ENCODE measurements around the gene YIPF3. TPM values are rescaled to one million over a fixed set of nuclear protein-coding genes. Genes with fewer than 3 reads are reported as not detected.
A peak's percentile ranks its signal among the peaks of the same experiment; 100 is the strongest.

The YIPF3 gene
- polyA plus RNA-seq, 4 donors = 49.0 to 121 (median 71.8) TPM

DNA sequence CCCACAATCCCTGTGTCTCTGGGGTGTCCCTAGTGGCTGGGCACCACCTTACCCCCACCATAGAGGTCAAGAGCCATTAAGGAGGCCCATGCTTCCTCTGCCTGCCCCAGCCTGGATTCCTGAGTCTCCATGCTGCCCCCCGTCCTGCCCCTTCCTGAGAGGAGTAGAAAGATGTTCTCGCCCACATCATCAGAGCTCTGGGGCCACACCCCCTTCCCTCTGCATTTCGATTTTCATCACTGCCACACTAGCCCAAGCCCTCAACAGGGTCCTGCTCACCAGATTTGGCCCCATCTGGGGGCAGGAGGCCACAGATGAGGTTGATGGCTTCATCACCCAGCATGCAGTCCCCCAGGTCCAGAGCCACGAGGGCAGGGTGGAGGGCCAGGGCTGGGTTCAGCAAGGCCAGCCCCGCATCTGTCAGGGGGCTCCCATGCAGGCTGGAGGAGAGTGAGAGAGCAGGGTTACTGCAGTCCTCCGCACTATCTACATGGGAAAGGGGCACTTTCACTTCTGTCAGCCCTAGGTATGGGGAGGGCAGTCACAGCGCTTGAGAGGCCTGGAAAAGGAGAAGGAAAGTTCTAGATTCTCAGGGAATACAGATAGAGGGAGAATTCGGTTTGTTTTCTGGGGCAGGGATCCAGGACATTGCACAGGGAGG is 8.1 kb downstream of the YIPF3 start:
- Histone ChIP-seq H3K27me3 (ENCODE audit: control insufficient read depth in 3 of 3, insufficient read depth in 3 of 3, low read length in 3 of 3) (peaks cover 0 to 16% (median 0%) of the 10 kb centered on the region in 3 donors), H3K36me3 (ENCODE audit: control insufficient read depth in 3 of 3, insufficient read depth in 2 of 3, low read depth in 1 of 3, low read length in 3 of 3) (peaks cover 12 to 58% (median 17%) of the 10 kb centered on the region in 3 donors), H3K4me3 (ENCODE audit: low read depth in 1 of 3, low read length in 3 of 3) (no peak overlapping the region), H3K9me3 (ENCODE audit: control insufficient read depth in 2 of 2, insufficient read depth in 1 of 2, low read depth in 1 of 2, low read length in 1 of 2) (no peaks in the 10 kb centered on the region), H3K4me1 (ENCODE audit: control insufficient read depth in 3 of 3, insufficient read depth in 2 of 3, low read depth in 1 of 3, low read length in 2 of 3) (peaks cover 0 to 27% (median 4%) of the 10 kb centered on the region in 3 donors), H3K27ac (ENCODE audit: low read depth in 1 of 3, low read length in 2 of 3) (no peak overlapping the region)
- WGBS, 3 donors = 54 to 66% (median 56%) methylated on average over 8 of the region's 8 CpGs
- DNase-seq = peak in 1 of 2 donors; percentile 25
- no peak for FAIRE-seq

DNA sequence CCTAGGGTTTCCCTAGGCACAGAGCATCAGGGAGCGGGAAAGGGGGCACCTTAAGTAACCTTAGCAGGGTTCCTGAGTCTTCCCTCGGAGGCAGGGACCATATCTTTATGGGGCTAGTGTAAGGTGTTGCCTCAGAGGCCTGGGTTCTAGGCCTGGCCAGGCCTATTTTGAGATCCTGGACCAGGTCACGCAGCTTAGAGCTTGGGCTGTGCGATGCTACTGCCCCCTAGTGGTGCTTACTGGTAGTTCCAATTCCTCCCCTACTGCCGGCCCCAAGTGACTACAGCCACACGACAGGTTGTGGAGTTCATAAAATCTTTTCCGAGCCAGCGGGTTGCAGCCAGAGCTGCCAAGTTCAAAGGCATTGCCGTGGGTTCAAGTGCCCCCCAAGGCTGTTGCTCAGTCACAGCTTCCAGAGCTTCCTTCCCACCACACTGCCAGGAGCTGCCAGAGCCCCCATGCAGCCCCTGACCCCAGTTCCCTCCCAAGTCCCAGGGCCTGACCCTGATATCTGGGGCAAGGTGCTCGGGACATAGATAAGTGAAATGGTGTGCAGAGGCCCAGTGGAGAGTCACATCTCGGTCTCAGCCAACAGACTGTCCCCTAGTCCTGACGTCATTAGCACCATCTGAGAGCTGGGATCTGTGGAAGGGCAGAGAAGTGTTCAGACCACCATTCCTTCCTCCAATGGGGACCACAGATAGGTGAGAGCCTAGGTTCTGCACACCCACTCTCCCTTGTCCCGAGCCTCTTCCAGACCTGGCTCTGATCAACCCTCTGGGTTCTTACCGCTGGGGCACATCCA is 9.9 kb downstream of the YIPF3 start:
- DNase-seq (peak; percentile 85 to 93), FAIRE-seq (no peak)
- Histone ChIP-seq H3K36me3 (ENCODE audit: control insufficient read depth in 3 of 3, insufficient read depth in 2 of 3, low read depth in 1 of 3, low read length in 3 of 3) (peaks cover 3 to 57% (median 7%) of the 10 kb centered on the region in 3 donors), H3K27me3 (ENCODE audit: control insufficient read depth in 3 of 3, insufficient read depth in 3 of 3, low read length in 3 of 3) (peaks cover 0 to 16% (median 0%) of the 10 kb centered on the region in 3 donors), H3K9me3 (ENCODE audit: control insufficient read depth in 2 of 2, insufficient read depth in 1 of 2, low read depth in 1 of 2, low read length in 1 of 2) (no peaks in the 10 kb centered on the region), H3K4me3 (ENCODE audit: low read depth in 1 of 3, low read length in 3 of 3) (no peak overlapping the region), H3K4me1 (ENCODE audit: control insufficient read depth in 3 of 3, insufficient read depth in 2 of 3, low read depth in 1 of 3, low read length in 2 of 3) (peaks cover 0 to 27% (median 4%) of the 10 kb centered on the region in 3 donors), H3K27ac (ENCODE audit: low read depth in 1 of 3, low read length in 2 of 3) (peak overlapping the region in 1 of 3 donors; percentile 7)
- WGBS, 3 donors = 20 to 28% (median 22%) methylated on average over 14 of the region's 14 CpGs

DNA sequence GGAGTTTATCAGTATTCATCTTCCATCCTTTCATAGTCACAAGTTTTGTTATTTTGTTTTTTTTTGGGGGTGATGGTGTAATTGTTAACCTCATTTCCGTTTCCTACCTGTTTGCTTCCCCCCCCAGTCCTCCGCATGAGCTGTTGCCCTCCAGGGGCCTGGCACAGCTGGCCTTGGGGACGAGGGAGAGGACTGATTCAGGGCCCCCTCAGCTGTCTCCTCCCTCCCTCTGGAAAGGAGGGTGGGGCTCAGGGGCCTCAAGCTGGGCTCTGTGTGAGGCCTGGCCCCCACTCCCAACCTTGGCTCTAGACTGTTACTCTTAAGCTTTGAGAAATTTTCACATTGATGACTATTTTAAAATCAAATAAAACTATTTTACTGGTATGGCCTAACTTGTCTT is 10.6 kb downstream of the YIPF3 start:
- H3K27me3 ChIP-seq (ENCODE audit: control insufficient read depth in 3 of 3, insufficient read depth in 3 of 3, low read length in 3 of 3) = peaks cover 0 to 16% (median 0%) of the 10 kb centered on the region in 3 donors
- no peak for FAIRE-seq
- H3K4me1 ChIP-seq (ENCODE audit: control insufficient read depth in 3 of 3, insufficient read depth in 2 of 3, low read depth in 1 of 3, low read length in 2 of 3) = peaks cover 0 to 27% (median 3%) of the 10 kb centered on the region in 3 donors
- WGBS, 3 donors = 82 to 91% (median 85%) methylated on average over 3 of the region's 3 CpGs
- DNase-seq = no peak
- H3K4me3 ChIP-seq (ENCODE audit: low read depth in 1 of 3, low read length in 3 of 3) = no peak overlapping the region
- no peaks in the 10 kb centered on the region for H3K9me3 ChIP-seq (ENCODE audit: control insufficient read depth in 2 of 2, insufficient read depth in 1 of 2, low read depth in 1 of 2, low read length in 1 of 2)
- H3K36me3 ChIP-seq (ENCODE audit: control insufficient read depth in 3 of 3, insufficient read depth in 2 of 3, low read depth in 1 of 3, low read length in 3 of 3) = peaks cover 5 to 54% (median 9%) of the 10 kb centered on the region in 3 donors
- H3K27ac ChIP-seq (ENCODE audit: low read depth in 1 of 3, low read length in 2 of 3) = no peak overlapping the region

DNA sequence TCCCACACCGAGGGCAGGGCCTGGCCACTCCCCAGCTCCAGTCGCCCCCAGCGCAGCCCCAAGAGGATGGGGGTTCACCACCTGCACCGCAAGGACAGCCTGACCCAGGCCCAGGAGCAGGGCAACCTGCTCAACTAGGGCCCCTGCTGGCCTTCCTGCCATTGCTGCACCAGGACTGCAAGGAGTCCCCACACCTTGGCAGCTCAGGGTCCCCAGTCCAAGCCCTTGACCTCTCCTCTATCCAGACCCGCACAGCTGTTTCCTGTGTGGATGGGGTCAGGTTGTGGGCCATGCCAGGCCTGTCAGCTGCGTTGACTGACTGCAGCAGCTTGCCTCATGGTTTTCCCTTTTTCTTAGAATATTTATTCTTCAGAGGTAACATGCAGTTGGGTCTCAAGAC is 11.0 kb downstream of the YIPF3 start:
- Histone ChIP-seq H3K4me1 (ENCODE audit: control insufficient read depth in 3 of 3, insufficient read depth in 2 of 3, low read depth in 1 of 3, low read length in 2 of 3) (peaks cover 0 to 24% (median 2%) of the 10 kb centered on the region in 3 donors), H3K4me3 (ENCODE audit: low read depth in 1 of 3, low read length in 3 of 3) (no peak overlapping the region), H3K36me3 (ENCODE audit: control insufficient read depth in 3 of 3, insufficient read depth in 2 of 3, low read depth in 1 of 3, low read length in 3 of 3) (peaks cover 9 to 56% (median 12%) of the 10 kb centered on the region in 3 donors), H3K9me3 (ENCODE audit: control insufficient read depth in 2 of 2, insufficient read depth in 1 of 2, low read depth in 1 of 2, low read length in 1 of 2) (no peaks in the 10 kb centered on the region), H3K27ac (ENCODE audit: low read depth in 1 of 3, low read length in 2 of 3) (no peak overlapping the region), H3K27me3 (ENCODE audit: control insufficient read depth in 3 of 3, insufficient read depth in 3 of 3, low read length in 3 of 3) (peaks cover 0 to 16% (median 0%) of the 10 kb centered on the region in 3 donors)
- no peak for FAIRE-seq
- WGBS, 3 donors = 73 to 78% (median 77%) methylated on average over 6 of the region's 6 CpGs
- no peak for DNase-seq

DNA sequence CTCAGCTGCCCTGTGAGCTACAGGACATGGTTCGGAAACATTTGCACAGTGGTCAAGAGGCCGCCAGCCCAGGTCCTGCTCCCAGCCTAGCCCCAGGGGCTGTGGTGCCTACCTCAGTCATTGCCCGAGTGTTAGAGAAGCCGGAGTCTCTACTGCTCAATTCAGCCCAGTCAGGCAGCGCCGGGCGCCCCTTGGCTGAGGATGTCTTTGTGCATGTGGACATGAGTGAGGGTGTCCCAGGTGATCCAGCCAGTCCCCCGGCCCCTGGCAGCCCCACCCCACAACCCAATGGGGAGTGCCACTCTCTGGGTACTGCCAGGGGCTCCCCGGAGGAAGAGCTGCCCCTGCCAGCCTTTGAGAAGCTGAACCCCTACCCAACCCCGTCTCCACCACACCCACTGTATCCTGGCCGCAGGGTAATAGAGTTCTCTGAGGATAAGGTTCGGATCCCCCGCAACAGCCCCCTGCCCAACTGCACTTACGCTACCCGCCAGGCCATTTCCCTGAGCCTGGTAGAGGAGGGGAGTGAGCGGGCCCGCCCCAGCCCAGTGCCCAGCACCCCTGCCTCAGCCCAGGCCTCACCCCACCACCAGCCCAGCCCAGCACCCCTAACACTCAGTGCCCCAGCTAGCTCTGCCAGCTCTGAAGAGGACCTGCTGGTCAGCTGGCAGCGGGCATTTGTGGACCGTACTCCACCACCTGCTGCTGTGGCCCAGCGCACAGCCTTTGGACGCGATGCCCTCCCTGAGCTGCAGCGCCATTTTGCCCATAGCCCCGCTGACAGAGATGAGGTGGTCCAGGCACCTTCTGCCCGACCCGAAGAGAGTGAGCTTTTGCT is 11.8 kb downstream of the YIPF3 start:
- WGBS, 3 donors = 91 to 95% (median 93%) methylated on average over 21 to 26 of the region's 26 CpGs
- peaks cover 10 to 62% (median 18%) of the 10 kb centered on the region in 3 donors for H3K36me3 ChIP-seq (ENCODE audit: control insufficient read depth in 3 of 3, insufficient read depth in 2 of 3, low read depth in 1 of 3, low read length in 3 of 3)
- no peak for FAIRE-seq

DNA sequence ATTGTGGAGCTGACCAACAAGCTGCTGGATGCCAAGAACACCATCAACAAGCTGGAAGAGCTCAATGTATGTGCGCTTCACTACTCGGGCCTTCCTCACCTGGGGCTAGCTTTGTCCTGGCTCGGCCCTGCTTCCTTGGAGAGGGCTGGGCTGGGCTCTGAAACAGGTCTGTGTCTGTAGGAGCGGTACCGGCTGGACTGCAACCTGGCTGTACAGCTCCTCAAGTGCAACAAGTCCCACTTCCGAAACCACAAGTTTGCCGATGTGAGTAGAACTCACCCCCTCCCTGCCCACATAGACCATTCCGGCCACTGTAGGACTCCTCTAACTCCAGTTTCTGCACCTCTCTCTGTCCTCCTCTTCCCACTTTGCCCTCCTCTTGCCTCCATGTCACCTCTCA is 13.3 kb downstream of the YIPF3 start:
- FAIRE-seq = no peak

More for the DNA sequence above, 11.8 kb downstream of the YIPF3 start:
- Histone ChIP-seq H3K4me3 (ENCODE audit: low read depth in 1 of 3, low read length in 3 of 3) (no peak overlapping the region), H3K9me3 (ENCODE audit: control insufficient read depth in 2 of 2, insufficient read depth in 1 of 2, low read depth in 1 of 2, low read length in 1 of 2) (no peaks in the 10 kb centered on the region), H3K27ac (ENCODE audit: low read depth in 1 of 3, low read length in 2 of 3) (no peak overlapping the region), H3K27me3 (ENCODE audit: control insufficient read depth in 3 of 3, insufficient read depth in 3 of 3, low read length in 3 of 3) (peaks cover 0 to 16% (median 0%) of the 10 kb centered on the region in 3 donors), H3K4me1 (ENCODE audit: control insufficient read depth in 3 of 3, insufficient read depth in 2 of 3, low read depth in 1 of 3, low read length in 2 of 3) (peaks cover 0 to 20% (median 2%) of the 10 kb centered on the region in 3 donors)
- DNase-seq = no peak

DNA sequence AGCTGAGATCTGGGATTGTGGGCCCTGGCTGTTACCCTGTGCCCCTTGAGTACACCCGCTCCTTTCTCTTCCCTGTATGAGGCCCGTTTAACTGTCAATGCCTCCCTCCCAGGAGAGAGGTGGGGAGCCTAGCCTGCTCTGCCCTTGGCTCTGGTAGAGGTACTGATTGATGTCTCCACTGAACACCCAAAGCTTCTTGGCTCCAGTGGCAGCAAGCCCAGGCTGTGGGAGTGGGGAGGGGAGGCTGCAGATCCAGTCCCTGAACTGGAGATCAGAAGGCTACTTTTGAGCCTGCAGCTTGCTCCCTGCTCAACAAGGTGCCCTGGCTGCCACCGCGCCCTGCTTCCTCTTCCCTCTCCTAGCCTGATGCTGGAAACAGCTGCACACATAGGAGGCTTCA is 14.1 kb downstream of the YIPF3 start:
- no peak for DNase-seq
- Histone ChIP-seq H3K9me3 (ENCODE audit: control insufficient read depth in 2 of 2, insufficient read depth in 1 of 2, low read depth in 1 of 2, low read length in 1 of 2) (no peaks in the 10 kb centered on the region), H3K27ac (ENCODE audit: low read depth in 1 of 3, low read length in 2 of 3) (no peak overlapping the region), H3K4me1 (ENCODE audit: control insufficient read depth in 3 of 3, insufficient read depth in 2 of 3, low read depth in 1 of 3, low read length in 2 of 3) (peaks cover 0 to 8% (median 0%) of the 10 kb centered on the region in 3 donors), H3K36me3 (ENCODE audit: control insufficient read depth in 3 of 3, insufficient read depth in 2 of 3, low read depth in 1 of 3, low read length in 3 of 3) (peaks cover 10 to 85% (median 23%) of the 10 kb centered on the region in 3 donors), H3K4me3 (ENCODE audit: low read depth in 1 of 3, low read length in 3 of 3) (no peak overlapping the region), H3K27me3 (ENCODE audit: control insufficient read depth in 3 of 3, insufficient read depth in 3 of 3, low read length in 3 of 3) (no peaks in the 10 kb centered on the region)
- 78 to 92% (median 81%) methylated on average over 4 of the region's 4 CpGs for WGBS, 3 donors
- FAIRE-seq = no peak

More for the DNA sequence above, 13.3 kb downstream of the YIPF3 start:
- peaks cover 10 to 77% (median 23%) of the 10 kb centered on the region in 3 donors for H3K36me3 ChIP-seq (ENCODE audit: control insufficient read depth in 3 of 3, insufficient read depth in 2 of 3, low read depth in 1 of 3, low read length in 3 of 3)
- H3K27me3 ChIP-seq (ENCODE audit: control insufficient read depth in 3 of 3, insufficient read depth in 3 of 3, low read length in 3 of 3) = peaks cover 0 to 5% (median 0%) of the 10 kb centered on the region in 3 donors
- H3K9me3 ChIP-seq (ENCODE audit: control insufficient read depth in 2 of 2, insufficient read depth in 1 of 2, low read depth in 1 of 2, low read length in 1 of 2) = no peaks in the 10 kb centered on the region
- no peak overlapping the region for H3K4me3 ChIP-seq (ENCODE audit: low read depth in 1 of 3, low read length in 3 of 3)
- H3K4me1 ChIP-seq (ENCODE audit: control insufficient read depth in 3 of 3, insufficient read depth in 2 of 3, low read depth in 1 of 3, low read length in 2 of 3) = peaks cover 0 to 8% (median 0%) of the 10 kb centered on the region in 3 donors
- H3K27ac ChIP-seq (ENCODE audit: low read depth in 1 of 3, low read length in 2 of 3) = no peak overlapping the region
- WGBS, 3 donors = 93 to 95% (median 94%) methylated on average over 8 of the region's 8 CpGs
- no peak for DNase-seq

DNA sequence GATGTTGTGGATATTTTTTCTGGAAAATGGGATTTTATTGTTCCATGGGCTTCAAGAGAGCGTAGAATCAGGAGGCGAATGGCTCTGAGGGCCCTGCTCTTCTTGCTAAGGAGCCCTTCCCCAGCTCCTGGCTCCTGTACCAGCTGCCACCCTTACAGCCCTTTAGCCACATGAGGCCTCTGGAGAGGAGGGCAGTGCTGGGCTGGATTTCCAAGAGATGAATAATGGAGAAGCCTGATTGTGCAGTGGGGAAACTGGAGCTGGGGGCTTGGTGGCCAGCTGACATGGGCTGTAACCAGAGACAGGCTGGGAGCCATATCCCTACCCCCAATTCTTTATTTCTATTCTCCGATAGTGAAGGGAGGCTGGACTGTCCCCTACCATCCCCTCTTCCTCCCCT is 15.8 kb downstream of the YIPF3 start:
- no peak for DNase-seq
- WGBS, 3 donors = 95 to 100% (median 98%) methylated on average over 3 of the region's 3 CpGs
- H3K36me3 ChIP-seq (ENCODE audit: control insufficient read depth in 3 of 3, insufficient read depth in 2 of 3, low read depth in 1 of 3, low read length in 3 of 3) = peaks cover 10 to 93% (median 23%) of the 10 kb centered on the region in 3 donors
- no peaks in the 10 kb centered on the region for H3K9me3 ChIP-seq (ENCODE audit: control insufficient read depth in 2 of 2, insufficient read depth in 1 of 2, low read depth in 1 of 2, low read length in 1 of 2)
- no peak overlapping the region for H3K27ac ChIP-seq (ENCODE audit: low read depth in 1 of 3, low read length in 2 of 3)
- H3K27me3 ChIP-seq (ENCODE audit: control insufficient read depth in 3 of 3, insufficient read depth in 3 of 3, low read length in 3 of 3) = no peaks in the 10 kb centered on the region
- no peak overlapping the region for H3K4me3 ChIP-seq (ENCODE audit: low read depth in 1 of 3, low read length in 3 of 3)
- peaks cover 0 to 10% (median 0%) of the 10 kb centered on the region in 3 donors for H3K4me1 ChIP-seq (ENCODE audit: control insufficient read depth in 3 of 3, insufficient read depth in 2 of 3, low read depth in 1 of 3, low read length in 2 of 3)
- FAIRE-seq = no peak
